Activated T-cell treated with anti-CD3 and anti-CD28 coated beads for 4 hours (primary cell): ENCODE data around the gene BTN2A1.

Experiments
- DNase-seq: peaks from one replicate; pipeline ENCODE4 v3.0.0-alpha.2; 2020

Gene BTN2A1

DNA sequence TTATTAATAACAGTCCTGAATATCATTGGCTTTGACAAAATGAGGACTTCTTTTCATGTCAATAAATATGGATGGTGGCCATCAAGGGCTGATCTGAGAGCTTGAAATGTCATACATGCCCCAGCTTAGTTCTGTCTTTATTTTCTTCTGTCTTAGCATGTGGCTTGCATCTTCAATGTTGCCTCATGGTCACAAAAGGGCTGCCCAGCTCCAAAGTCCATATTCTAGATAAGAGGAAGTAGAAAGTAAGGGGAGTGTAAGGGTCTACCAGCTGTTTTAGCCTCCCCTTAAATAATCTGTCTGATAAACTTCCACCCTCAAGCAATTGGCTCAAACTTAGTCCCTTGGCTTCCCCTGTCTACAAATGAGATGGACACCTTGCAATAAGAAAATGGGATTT lies 14.2 kb downstream of the BTN2A1 start:
- DNase-seq = no peak

GRCh38 chr6:26472549-26473290 lies 15.0 kb downstream of the BTN2A1 start:
- no peak for DNase-seq

- DNase-seq = no peak
These were observed 15.6 kb downstream of the BTN2A1 start for GRCh38 chr6:26473429-26473757.

DNA sequence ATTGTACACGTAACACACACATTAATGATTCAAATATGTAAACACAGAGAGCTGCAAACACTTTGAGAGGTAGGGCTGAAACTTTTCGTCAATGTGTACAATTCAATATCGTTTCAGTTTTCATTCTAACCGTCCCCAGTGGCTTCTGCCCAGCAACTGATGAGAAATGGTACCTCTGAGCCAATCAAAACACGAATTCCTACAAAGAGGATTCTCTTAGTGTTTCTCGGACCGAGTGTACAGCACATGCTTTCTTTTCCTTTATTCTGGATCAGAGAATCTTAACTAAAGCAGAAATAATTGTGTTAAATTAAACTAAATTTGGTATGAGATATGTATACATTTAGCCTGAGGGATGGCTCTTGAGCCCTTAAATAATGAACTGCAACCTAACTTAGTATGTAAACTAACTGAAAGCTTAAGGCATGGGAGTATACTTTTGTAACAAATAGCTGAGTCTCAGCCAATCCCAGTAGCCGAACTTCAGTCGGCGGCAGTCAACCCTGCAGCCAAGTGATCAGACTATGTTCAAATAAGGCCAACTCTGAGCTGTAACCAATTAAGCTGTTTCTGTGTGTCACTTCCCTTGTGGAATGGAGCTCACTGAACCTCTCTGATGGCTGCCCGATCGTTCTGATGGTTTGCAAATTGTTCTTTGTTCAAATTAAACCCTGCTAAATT lies 16.1 kb downstream of the BTN2A1 start:
- peak; percentile 73 for DNase-seq

DNA sequence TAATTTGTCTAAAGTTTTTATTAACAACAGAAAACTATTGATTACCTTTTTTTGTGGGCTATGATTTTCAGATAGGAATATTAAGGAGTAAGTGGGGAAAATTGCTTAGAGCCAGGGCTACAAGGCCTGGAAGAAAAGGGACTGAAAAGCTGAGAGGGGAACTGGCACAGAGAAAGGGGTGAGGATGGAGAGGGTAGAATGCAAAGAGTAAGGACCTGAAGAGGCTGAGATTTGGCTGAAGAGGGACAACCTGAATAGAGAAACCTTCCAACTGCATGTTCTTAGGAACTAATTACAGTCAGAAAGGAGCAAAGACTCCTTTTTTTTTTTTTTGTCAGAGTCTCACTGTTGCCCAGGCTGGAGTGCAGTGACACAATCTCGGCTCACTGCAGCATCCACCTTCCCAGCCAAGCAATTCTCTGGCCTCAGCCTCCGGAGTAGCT lies 16.7 kb downstream of the BTN2A1 start:
- DNase-seq = no peak

DNA sequence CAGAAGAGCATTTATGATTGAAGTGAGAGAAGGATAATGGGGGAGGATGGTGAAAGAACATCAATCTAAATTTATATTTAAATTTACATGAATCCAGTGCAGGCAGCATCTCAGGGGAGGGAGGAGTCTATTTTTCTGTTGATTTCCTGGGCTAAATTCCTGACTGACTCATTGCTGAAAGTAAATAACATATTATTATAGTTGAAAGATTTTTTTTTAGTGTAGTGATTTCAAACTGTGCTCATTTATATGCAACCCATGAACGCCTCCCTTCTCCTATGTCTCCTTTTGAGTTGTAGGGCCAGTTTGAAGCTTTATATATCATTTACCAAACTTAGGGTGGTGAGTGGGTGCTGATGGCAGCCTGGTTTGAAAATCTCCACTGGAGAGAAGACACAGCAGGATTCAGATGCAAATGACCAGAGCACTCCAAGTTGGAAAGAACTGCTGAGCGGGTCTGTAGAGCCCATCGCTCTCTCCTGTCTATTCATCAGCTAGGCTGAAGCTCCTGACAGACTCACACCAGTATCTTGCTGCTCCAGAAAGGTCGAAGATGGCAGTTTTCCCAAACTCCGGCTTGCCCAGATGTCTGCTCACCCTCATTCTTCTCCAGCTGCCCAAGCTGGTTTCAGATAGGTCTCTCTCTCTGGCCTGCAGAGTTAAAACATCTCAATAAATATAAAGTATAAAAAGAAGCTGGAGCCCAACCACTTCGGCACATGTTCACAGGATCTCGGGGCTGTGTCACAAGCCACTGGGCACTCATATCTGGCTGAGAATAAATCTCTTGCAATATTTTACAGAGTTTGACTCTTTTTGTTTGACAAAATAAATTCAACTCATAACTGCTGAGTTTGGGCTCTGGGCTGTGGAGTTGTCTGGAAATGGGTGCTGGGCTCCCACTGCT lies 18.3 kb downstream of the BTN2A1 start:
- no peak for DNase-seq

DNA sequence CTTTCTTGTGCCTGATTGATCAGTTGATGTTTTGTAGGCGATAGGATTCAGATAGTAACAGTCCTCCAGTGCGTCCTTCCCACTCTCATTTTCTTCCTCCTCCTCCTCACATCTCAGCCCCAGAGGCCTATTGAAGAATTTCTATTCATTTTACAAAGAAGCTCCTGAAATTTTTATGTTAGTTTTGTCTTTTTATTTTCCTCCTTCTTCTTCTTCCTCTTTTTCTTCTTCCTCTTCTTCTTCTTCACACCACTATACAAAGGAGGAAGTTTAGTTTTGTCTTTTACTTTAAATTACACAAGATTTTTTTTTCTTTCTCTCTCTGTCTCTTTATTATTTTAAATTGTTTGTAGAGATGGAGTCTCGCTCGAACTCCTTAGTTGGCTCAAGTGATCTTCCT lies 19.1 kb downstream of the BTN2A1 start:
- no peak for DNase-seq

DNA sequence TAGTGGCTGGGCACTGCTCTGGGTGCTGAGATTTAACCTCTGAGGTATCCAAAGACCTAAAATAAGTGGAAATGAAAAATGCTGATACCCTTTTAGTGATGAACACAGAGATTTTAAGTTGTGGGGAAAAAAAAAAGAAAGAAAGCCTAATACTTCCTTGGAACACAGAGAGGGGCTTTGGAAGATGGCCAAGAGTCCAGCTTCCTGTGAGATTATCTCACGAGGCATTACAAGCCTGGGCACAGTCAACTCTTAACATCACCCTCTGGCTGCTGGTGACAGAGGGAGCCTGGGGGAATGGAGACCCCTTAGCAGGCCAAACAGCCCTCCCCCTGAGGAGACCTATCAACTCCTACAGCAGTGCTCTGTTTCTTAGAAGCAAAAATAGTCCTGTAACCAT lies 19.7 kb downstream of the BTN2A1 start:
- no peak for DNase-seq

GRCh38 chr6:26478100-26478984 lies 20.6 kb downstream of the BTN2A1 start:
- no peak for DNase-seq

- no peak for DNase-seq
These were observed 21.2 kb downstream of the BTN2A1 start for GRCh38 chr6:26478985-26479278.

DNA sequence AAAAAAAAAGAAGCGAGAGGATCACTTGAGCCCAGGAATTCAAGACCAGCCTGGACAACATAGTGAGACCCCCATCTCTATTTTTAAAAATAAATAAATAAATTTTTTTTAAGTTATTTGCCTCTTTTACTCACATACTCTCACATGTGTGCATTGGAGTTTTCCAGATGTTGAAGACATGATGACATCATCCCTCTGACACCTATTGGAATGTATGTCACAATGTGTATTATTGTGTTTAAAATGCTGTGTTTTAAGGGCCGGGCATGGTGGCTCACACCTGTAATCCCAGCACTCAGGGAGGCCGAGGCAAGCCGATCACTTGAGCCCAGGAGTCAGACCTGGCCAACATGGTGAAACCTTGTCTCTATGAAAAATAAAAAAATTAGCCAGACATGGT lies 24.6 kb downstream of the BTN2A1 start:
- no peak for DNase-seq

- DNase-seq = no peak
These were observed 26.0 kb downstream of the BTN2A1 start for GRCh38 chr6:26483727-26484126.

DNA sequence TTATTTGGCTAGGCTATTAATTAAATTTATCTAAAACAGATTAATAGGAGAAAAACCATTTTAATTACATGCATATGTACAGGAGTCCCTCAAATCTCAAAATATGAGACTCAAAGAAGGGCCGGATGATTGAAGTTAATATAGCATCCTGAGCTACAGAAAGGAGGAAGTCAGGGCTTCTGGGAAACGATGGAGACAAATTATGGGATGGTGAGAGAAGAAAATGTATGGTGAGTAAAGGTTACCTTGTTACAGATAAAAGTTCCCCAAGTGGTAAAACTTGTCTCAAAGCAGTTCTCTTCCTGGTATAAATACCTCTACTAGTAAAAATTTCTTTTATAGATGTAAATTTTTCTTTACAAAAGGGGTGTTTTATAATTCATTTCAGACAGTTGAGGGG lies 26.4 kb downstream of the BTN2A1 start:
- no peak for DNase-seq

DNA sequence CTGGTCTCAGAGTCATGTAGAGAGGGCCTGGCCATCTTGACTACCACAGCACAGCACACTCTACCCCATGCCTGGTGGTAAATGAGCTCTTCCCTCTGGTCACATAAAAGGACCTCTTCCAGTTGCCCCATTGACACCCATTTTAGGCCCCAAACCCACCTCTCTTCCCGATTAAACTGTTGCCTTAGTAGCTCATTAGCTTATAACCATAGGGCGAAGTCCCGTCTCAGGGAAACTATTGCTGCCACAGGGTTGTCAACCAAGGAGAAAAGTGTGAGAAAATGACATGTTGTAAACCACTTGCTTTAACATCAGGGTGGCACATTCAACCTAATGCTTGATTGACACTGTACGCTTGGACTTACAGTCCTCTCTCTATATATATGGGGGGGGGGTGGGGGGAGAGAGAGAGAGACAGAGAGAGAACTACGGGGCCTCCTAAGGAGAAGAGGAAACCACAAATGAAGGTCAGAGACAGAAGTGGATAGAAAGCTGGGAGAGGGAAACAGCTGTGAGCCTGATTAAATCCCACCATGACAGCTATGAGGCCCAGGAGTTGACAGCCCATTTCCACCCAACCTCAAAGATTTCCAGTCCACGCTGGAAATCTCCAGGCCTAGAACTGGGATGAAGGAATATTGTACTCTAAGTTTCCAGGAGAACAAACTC lies 27.5 kb downstream of the BTN2A1 start:
- DNase-seq = no peak

DNA sequence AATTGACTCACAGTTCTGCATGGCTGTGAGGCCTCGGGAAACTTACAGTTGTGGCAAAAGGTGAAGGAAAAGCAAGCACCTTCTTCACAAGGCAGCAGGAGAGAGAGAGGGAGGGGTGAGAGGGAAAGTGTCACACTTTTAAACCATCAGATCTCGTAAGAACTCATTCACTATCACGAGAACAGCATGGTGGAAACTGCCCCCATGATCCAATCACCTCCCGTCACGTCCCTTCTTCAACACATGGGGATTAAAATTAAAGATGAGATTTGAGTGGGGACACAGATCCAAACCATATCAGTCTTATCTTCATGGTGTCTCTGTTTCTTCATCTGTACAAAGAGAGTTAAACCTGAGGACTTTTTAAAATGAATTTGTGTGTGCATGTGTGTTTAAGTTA lies 28.6 kb downstream of the BTN2A1 start:
- no peak for DNase-seq

DNA sequence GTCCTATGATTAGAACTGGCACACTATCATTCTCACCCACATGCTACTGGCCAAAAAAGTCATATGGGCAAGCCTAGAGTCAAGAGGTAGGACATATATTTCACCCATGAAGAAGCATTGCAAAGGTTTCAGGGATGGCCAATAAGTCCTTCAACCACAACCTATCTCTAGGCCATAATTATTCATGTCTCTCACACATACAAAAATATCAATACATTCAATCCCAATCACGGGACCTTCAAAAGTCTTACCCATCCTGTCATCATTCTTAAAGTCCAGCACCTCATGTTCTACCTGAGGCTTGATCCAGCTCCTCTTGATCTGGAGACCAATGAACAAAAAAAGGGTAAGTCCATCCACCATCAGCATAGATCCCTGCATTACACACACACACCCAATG lies 29.7 kb downstream of the BTN2A1 start:
- no peak for DNase-seq

DNA sequence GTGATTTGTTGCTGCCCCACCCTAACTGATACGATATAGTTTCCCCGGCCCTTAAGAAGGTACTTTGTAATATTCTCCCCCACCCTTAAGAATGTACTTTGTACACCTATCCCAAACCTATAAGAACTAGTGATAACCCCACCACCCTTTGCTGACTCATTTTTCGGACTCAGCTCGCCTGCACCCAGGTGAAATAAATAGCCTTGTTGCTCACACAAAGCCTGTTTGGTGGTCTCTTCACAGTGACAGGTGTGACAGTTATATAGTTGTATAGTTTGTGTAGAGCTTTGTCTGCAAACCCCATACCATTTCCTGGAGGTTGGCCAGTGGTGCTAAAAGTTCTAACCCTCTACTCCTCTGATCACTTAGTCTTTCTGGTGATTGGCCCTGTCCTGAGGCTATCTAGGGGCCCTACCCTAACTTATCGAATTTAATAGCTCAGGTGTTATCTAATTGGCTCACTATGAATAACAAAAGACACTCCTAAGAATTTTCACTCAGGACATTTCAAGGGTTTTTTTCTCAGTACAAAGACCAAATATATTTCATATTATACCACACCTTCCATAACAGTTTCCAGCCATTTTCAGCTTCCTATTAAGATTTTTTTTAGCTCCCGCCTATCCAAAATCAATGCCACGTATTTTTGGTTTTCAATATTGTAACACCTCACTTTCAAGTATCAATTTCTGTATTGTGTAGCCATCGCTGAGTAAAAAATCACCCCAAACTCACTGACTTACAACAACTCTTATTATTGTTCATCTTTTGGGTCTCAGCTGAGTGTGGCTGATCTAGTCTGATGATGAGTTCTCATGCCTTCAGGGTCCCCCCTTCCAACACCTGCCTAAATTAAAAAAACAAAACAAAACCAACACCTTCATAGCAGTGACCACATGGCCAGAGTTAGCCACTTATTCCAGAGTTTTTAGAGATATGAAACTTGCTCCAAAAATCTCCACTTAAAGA lies 32.5 kb downstream of the BTN2A1 start:
- no peak for DNase-seq

GRCh38 chr6:26491604-26492003 lies 33.8 kb downstream of the BTN2A1 start:
- no peak for DNase-seq

DNA sequence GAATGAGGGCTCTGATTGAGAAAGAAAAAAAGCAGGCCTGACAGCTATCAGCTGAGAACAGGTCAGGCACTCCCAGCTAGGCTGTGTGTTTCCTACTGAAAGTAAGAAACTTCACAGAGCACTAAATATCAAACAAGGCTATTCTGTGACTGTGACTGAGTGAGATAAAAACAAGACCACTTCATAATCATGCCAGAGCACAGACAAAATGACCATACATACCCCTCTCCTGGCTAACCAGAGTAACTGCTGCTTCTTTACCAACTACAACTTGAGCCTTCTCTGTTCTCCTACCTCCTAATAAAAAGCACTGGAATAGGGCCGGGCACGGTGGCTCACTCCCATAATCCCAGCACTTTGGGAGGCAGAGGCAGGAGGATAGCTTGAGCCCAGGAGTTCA lies 35.5 kb downstream of the BTN2A1 start:
- DNase-seq = no peak

DNA sequence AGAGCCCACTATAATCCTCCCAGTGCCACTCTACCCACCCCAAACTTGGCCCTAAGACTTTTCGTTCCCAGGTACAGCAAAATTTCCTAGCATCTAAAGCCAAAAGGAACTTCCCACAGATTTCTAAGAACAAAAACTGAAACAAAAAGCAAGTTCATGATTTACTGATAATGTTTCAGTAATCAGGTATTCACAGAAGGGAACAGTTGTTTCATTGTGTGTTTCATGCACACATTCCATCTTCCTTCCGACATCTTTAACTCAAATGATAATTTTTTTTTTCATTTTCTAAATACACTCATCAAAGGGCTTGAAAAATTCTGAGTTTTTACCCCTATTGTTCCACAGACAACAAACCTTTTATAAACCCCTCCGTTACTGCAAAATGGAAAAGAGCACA lies 36.4 kb downstream of the BTN2A1 start:
- DNase-seq = no peak

- DNase-seq = no peak
These were observed 37.5 kb downstream of the BTN2A1 start for GRCh38 chr6:26495281-26495680.
